Measurements from ENCODE around the gene MEGF8.
A peak's percentile ranks its signal among the peaks of the same experiment; 100 is the strongest.

MEGF8 gene

GRCh38 chr19:42309686-42310085 lies 15.7 kb upstream of the MEGF8 start:
- DNase-seq (ENCODE audit: low read depth): no peak
- no peak overlapping the region for H3K4me3 ChIP-seq (ENCODE audit: low read depth, low read length)
- TF ChIP-seq CTCF (IDR thresholded peaks at IDR 0.05; ENCODE audit: low read depth, low read length, missing control alignments): no peak

- no peak overlapping the region for H3K4me3 ChIP-seq (ENCODE audit: low read depth, low read length)
- no peak for TF ChIP-seq CTCF (IDR thresholded peaks at IDR 0.05; ENCODE audit: low read depth, low read length, missing control alignments)
- no peak for DNase-seq (ENCODE audit: low read depth)
These were observed 13.8 kb upstream of the MEGF8 start for GRCh38 chr19:42311657-42312056.

- DNase-seq (ENCODE audit: low read depth): no peak
- no peak for TF ChIP-seq CTCF (IDR thresholded peaks at IDR 0.05; ENCODE audit: low read depth, low read length, missing control alignments)
- no peak overlapping the region for H3K4me3 ChIP-seq (ENCODE audit: low read depth, low read length)
These were observed 13.1 kb upstream of the MEGF8 start for GRCh38 chr19:42312370-42312769.

- H3K4me3 ChIP-seq (ENCODE audit: low read depth, low read length): peak within 1 kb of the TSS; percentile 16; the same call in 1 of the 2 replicates
- peak; percentile 2 for TF ChIP-seq CTCF (IDR thresholded peaks at IDR 0.05; ENCODE audit: low read depth, low read length, missing control alignments)
- DNase-seq (ENCODE audit: low read depth): no peak
These were observed 12.2 kb upstream of the MEGF8 start, which contains the start of gene TMEM145 for GRCh38 chr19:42313096-42313839. TSS of gene TMEM145 (plus strand) at chr19:42313309. CDS start at chr19:42313377, 68 bp downstream.

GRCh38 chr19:42313840-42314755 lies 11.3 kb upstream of the MEGF8 start:
- H3K4me3 ChIP-seq (ENCODE audit: low read depth, low read length): no peak overlapping the region
- no peak for DNase-seq (ENCODE audit: low read depth)
- TF ChIP-seq CTCF (IDR thresholded peaks at IDR 0.05; ENCODE audit: low read depth, low read length, missing control alignments): peak; percentile 1

GRCh38 chr19:42315024-42315423 lies 10.4 kb upstream of the MEGF8 start:
- H3K4me3 ChIP-seq (ENCODE audit: low read depth, low read length): no peak overlapping the region
- no peak for DNase-seq (ENCODE audit: low read depth)
- TF ChIP-seq CTCF (IDR thresholded peaks at IDR 0.05; ENCODE audit: low read depth, low read length, missing control alignments): no peak

All from GM12864 (cell line).